ENCODE data around the gene CSHL1. TPM values are rescaled to one million over a fixed set of nuclear protein-coding genes. Genes with fewer than 3 reads are reported as not detected.

Gene CSHL1
- total and polyA plus RNA-seq, 9 donors, result 0.27 to 0.55 (median 0.29) TPM; not detected in 5

DNA sequence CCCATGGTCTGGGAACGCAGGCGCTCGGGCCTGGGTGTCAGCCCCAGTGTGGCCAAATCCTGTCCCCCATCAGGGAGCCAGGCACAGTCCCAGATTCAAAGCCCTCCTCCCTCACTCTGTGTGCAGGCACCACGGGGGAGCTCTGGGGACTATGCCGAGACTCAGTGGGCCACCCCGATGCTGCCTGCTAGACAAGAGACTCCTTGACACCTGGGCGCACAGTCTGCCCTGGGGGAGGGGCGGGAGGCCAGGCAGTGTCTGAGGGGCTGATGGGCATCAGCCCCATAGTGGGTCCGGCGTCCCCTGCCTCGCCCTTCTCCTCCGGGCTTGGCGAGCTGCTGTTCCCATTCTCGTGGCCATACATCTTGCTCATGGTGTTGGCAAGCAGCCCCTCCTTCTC is 29.5 kb upstream of the CSHL1 start:
- Histone ChIP-seq H3K4me3 (ENCODE audit: low read length) (no peak overlapping the region), H3K4me1 (ENCODE audit: control insufficient read depth, insufficient read depth, low read length) (peaks cover 6% of the 10 kb centered on the region), H3K36me3 (ENCODE audit: control insufficient read depth, insufficient read depth, low read length) (peaks cover 49% of the 10 kb centered on the region), H3K9me3 (replicated peaks; ENCODE audit: control insufficient read depth, low read depth, low read length) (no peaks in the 10 kb centered on the region), H3K27me3 (ENCODE audit: control insufficient read depth, insufficient read depth, low read length) (no peaks in the 10 kb centered on the region), H3K27ac (ENCODE audit: low read length) (no peak overlapping the region)
- no peak for DNase-seq
- WGBS (ENCODE audit: insufficient coverage), result 93% methylated on average over 14 of the region's 14 CpGs

DNA sequence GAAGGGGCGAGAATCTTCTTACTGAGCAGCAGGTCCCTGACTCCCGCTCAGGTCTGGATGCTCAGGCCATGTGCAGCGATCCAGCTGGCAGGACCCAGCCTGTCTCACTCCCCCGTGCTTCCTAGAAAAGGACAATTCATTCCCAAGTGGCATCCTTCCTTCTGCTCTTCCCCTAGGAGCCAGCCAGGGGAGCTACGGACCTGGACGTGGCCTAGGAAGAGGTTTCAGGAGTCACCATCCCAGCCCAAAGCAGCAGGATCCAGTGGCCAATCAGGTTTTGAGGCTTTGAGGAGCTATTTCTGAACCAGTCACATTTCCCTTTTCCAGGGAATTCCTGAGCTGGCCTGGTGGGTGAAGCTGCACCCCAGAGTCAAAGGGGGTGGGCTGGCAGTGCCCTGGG is 28.8 kb upstream of the CSHL1 start:
- Histone ChIP-seq H3K36me3 (ENCODE audit: control insufficient read depth, insufficient read depth, low read length) (peaks cover 43% of the 10 kb centered on the region), H3K9me3 (replicated peaks; ENCODE audit: control insufficient read depth, low read depth, low read length) (no peaks in the 10 kb centered on the region), H3K27ac (ENCODE audit: low read length) (no peak overlapping the region), H3K27me3 (ENCODE audit: control insufficient read depth, insufficient read depth, low read length) (no peaks in the 10 kb centered on the region), H3K4me1 (ENCODE audit: control insufficient read depth, insufficient read depth, low read length) (peaks cover 6% of the 10 kb centered on the region), H3K4me3 (ENCODE audit: low read length) (no peak overlapping the region)
- DNase-seq, result no peak
- 78% methylated on average over 1 of the region's 6 CpGs for WGBS (ENCODE audit: insufficient coverage)

DNA sequence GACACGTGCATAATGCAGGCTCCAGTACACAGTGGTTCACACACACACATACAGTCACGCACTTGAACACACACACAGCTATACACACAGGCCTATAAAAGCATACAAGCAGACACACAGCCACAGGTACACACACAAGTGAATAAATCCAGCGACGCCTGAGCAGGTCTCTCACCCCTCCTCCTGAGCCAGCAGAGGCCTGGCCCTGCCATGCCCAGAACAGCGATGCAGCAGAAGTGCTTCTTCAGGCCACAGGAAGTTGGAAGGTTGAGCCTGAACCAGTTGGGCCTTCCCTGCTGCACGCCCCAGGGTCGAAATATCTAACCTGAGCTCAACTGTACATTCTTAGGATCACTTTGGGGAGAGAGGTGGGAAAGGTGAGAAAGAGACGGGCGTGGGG is 28.3 kb upstream of the CSHL1 start:
- H3K9me3 ChIP-seq (replicated peaks; ENCODE audit: control insufficient read depth, low read depth, low read length), result no peaks in the 10 kb centered on the region
- H3K36me3 ChIP-seq (ENCODE audit: control insufficient read depth, insufficient read depth, low read length), result peaks cover 38% of the 10 kb centered on the region
- H3K4me3 ChIP-seq (ENCODE audit: low read length), result no peak overlapping the region
- DNase-seq, result no peak
- no peaks in the 10 kb centered on the region for H3K27me3 ChIP-seq (ENCODE audit: control insufficient read depth, insufficient read depth, low read length)
- peaks cover 10% of the 10 kb centered on the region for H3K4me1 ChIP-seq (ENCODE audit: control insufficient read depth, insufficient read depth, low read length)
- WGBS (ENCODE audit: insufficient coverage), result 82% methylated on average over 9 of the region's 9 CpGs
- no peak overlapping the region for H3K27ac ChIP-seq (ENCODE audit: low read length)

DNA sequence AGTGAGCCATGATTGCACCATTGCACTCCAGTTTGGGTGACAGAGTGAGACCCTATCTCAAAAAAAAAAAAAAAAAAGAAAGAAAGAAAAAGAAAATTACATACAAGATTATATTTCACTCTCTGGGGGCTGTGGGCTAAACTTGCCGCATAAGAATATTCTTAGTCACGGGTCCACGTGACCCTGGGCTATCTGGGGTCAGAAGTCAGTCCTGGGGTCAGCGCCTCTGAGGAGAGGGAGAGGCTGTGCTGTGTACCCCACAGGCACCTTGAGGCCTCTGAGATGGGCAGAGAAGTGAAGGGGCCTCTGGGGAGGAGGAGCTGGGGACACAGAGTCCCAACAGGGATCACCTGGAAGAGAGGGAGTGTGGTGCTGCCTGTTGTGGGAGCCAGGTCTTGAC is 26.9 kb upstream of the CSHL1 start:
- no peak overlapping the region for H3K27ac ChIP-seq (ENCODE audit: low read length)
- H3K4me1 ChIP-seq (ENCODE audit: control insufficient read depth, insufficient read depth, low read length), result peaks cover 15% of the 10 kb centered on the region
- H3K9me3 ChIP-seq (replicated peaks; ENCODE audit: control insufficient read depth, low read depth, low read length), result no peaks in the 10 kb centered on the region
- H3K27me3 ChIP-seq (ENCODE audit: control insufficient read depth, insufficient read depth, low read length), result no peaks in the 10 kb centered on the region
- 73% methylated on average over 3 of the region's 4 CpGs for WGBS (ENCODE audit: insufficient coverage)
- peaks cover 30% of the 10 kb centered on the region for H3K36me3 ChIP-seq (ENCODE audit: control insufficient read depth, insufficient read depth, low read length)
- DNase-seq, result no peak
- H3K4me3 ChIP-seq (ENCODE audit: low read length), result no peak overlapping the region

- 100% methylated on average over 1 of the region's 6 CpGs for WGBS (ENCODE audit: insufficient coverage)
- H3K27me3 ChIP-seq (ENCODE audit: control insufficient read depth, insufficient read depth, low read length), result no peaks in the 10 kb centered on the region
- peaks cover 20% of the 10 kb centered on the region for H3K4me1 ChIP-seq (ENCODE audit: control insufficient read depth, insufficient read depth, low read length)
- no peak for DNase-seq
- H3K9me3 ChIP-seq (replicated peaks; ENCODE audit: control insufficient read depth, low read depth, low read length), result no peaks in the 10 kb centered on the region
- peaks cover 25% of the 10 kb centered on the region for H3K36me3 ChIP-seq (ENCODE audit: control insufficient read depth, insufficient read depth, low read length)
- no peak overlapping the region for H3K27ac ChIP-seq (ENCODE audit: low read length)
- H3K4me3 ChIP-seq (ENCODE audit: low read length), result no peak overlapping the region
Observed at GRCh38 chr17:63937319-63937718, 26.3 kb upstream of the CSHL1 start.

GRCh38 chr17:63934183-63935112 is 23.4 kb upstream of the CSHL1 start:
- H3K27me3 ChIP-seq (ENCODE audit: control insufficient read depth, insufficient read depth, low read length), result no peaks in the 10 kb centered on the region
- H3K4me3 ChIP-seq (ENCODE audit: low read length), result no peak overlapping the region
- peaks cover 40% of the 10 kb centered on the region for H3K4me1 ChIP-seq (ENCODE audit: control insufficient read depth, insufficient read depth, low read length)
- H3K36me3 ChIP-seq (ENCODE audit: control insufficient read depth, insufficient read depth, low read length), result no peaks in the 10 kb centered on the region
- DNase-seq, result peak; percentile 66
- no peaks in the 10 kb centered on the region for H3K9me3 ChIP-seq (replicated peaks; ENCODE audit: control insufficient read depth, low read depth, low read length)
- H3K27ac ChIP-seq (ENCODE audit: low read length), result no peak overlapping the region
- 40% methylated on average over 11 of the region's 21 CpGs for WGBS (ENCODE audit: insufficient coverage)

DNA sequence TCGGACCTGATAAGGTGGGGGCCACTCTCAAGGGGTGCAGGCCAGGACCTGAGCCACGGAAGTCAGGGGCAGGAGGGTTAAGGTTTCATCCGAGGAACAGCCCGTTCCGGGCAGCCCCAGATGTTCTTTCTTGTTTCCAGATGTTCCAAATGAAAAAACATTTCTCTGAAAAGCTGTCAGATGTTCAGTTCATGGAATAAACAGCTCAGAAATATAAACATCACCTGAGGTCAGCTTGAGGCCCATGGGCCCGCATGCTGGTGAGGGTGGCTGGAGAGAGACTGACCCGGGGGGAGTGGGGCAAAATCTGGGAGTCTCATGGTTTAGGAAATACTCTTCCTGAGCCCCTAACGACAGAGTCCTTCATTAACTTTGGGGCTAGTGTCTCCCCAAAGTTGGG is 22.5 kb upstream of the CSHL1 start:
- no peak overlapping the region for H3K27ac ChIP-seq (ENCODE audit: low read length)
- no peaks in the 10 kb centered on the region for H3K27me3 ChIP-seq (ENCODE audit: control insufficient read depth, insufficient read depth, low read length)
- WGBS (ENCODE audit: insufficient coverage), result 40% methylated on average over 7 of the region's 8 CpGs
- peak; percentile 30 for DNase-seq
- no peaks in the 10 kb centered on the region for H3K9me3 ChIP-seq (replicated peaks; ENCODE audit: control insufficient read depth, low read depth, low read length)
- H3K36me3 ChIP-seq (ENCODE audit: control insufficient read depth, insufficient read depth, low read length), result no peaks in the 10 kb centered on the region
- no peak overlapping the region for H3K4me3 ChIP-seq (ENCODE audit: low read length)
- peaks cover 42% of the 10 kb centered on the region for H3K4me1 ChIP-seq (ENCODE audit: control insufficient read depth, insufficient read depth, low read length)

GRCh38 chr17:63932721-63933120 is 21.7 kb upstream of the CSHL1 start:
- Histone ChIP-seq H3K9me3 (replicated peaks; ENCODE audit: control insufficient read depth, low read depth, low read length) (no peaks in the 10 kb centered on the region), H3K36me3 (ENCODE audit: control insufficient read depth, insufficient read depth, low read length) (no peaks in the 10 kb centered on the region), H3K27ac (ENCODE audit: low read length) (no peak overlapping the region), H3K4me1 (ENCODE audit: control insufficient read depth, insufficient read depth, low read length) (peaks cover 38% of the 10 kb centered on the region), H3K4me3 (ENCODE audit: low read length) (no peak overlapping the region), H3K27me3 (ENCODE audit: control insufficient read depth, insufficient read depth, low read length) (no peaks in the 10 kb centered on the region)
- WGBS (ENCODE audit: insufficient coverage), result 77% methylated on average over 4 of the region's 4 CpGs
- no peak for DNase-seq

DNA sequence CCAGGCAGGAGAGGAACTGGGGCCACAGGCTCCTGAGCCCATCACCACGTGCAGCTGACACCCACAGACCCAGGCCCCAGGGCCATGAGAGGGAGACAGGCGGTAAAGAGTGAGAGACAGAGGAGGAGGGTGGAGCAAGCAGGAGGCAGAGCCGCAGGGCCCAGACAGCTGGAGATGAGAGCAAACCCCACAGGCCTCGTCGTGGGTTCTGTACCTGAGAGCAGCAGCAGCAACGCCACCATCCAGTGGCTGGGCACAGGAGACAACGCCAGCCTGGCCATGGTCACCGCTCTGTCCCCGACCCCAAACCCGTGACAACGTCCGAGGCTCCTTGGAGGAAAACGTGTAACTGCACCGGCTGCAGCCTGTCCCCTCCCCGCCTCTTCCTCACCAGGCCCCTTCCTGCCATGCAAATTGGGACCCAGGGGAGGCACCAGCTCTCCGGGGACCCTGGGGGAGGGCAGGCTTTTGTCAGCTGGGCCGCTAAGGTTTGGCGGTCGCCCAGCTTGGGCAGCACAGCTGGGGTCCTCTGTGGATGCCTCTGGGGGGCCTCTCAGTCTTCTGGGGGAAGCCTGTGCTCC is 21.0 kb upstream of the CSHL1 start, which contains the start of gene CD79B:
Gene CD79B, minus strand, starts transcription at position 351 of the 581 bp plus-strand sequence. Its CDS starts 70 bp downstream, at position 281.
- H3K9me3 ChIP-seq (replicated peaks; ENCODE audit: control insufficient read depth, low read depth, low read length), result no peaks in the 10 kb centered on the region
- no peaks in the 10 kb centered on the region for H3K36me3 ChIP-seq (ENCODE audit: control insufficient read depth, insufficient read depth, low read length)
- 43% methylated on average over 17 of the region's 19 CpGs for WGBS (ENCODE audit: insufficient coverage)
- no peak within 1 kb of the TSS for H3K4me3 ChIP-seq (ENCODE audit: low read length)
- H3K27me3 ChIP-seq (ENCODE audit: control insufficient read depth, insufficient read depth, low read length), result no peaks in the 10 kb centered on the region
- H3K27ac ChIP-seq (ENCODE audit: low read length), result peak within 1 kb of the TSS; percentile 13
- DNase-seq, result no peak
- H3K4me1 ChIP-seq (ENCODE audit: control insufficient read depth, insufficient read depth, low read length), result peaks cover 40% of the 10 kb centered on the region

DNA sequence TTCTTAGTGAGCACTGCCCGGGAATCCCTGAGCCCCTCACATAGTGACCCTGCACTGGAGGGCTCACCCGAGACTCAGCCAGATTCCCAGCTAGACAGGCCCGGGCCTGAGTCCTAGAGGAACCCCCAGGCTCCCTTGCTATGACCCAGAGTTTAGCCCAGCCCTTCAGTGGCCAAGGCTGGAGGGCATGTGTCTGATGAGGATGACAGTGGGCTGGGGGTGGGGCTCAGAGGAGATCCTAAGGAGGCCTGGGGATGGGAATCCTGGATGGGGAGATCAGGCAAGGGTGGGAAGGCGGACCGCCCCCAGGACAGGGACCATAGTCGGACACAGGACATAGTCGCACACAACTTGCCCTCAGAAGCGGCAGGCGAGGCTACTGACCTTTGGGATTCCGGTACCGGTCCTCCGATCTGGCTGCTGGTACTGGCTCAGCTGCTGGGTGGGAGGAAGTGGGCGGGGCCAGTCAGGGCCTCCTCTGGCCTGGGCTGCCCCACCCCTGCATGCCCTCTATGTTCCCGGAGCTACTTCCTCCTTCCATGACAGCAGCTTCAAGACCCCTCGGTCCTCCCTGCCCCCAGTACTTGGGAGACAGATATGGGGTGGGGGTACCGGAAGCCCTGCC is 20.0 kb upstream of the CSHL1 start:
- no peaks in the 10 kb centered on the region for H3K36me3 ChIP-seq (ENCODE audit: control insufficient read depth, insufficient read depth, low read length)
- DNase-seq, result peak; percentile 49
- peaks cover 40% of the 10 kb centered on the region for H3K4me1 ChIP-seq (ENCODE audit: control insufficient read depth, insufficient read depth, low read length)
- WGBS (ENCODE audit: insufficient coverage), result 64% methylated on average over 4 of the region's 16 CpGs
- H3K27ac ChIP-seq (ENCODE audit: low read length), result peak overlapping the region; percentile 13
- no peaks in the 10 kb centered on the region for H3K27me3 ChIP-seq (ENCODE audit: control insufficient read depth, insufficient read depth, low read length)
- no peaks in the 10 kb centered on the region for H3K9me3 ChIP-seq (replicated peaks; ENCODE audit: control insufficient read depth, low read depth, low read length)
- no peak overlapping the region for H3K4me3 ChIP-seq (ENCODE audit: low read length)

Measured in muscle of leg (tissue), 11 donors.